NT2/D1 (cell line): ENCODE results near the gene ITGB4.
"Not testable (repeated sequence)": the region's sequence is repeated elsewhere in the genome, so short reads cannot be mapped to it uniquely, and the experiment has no call there.

Source experiments
- DNase-seq: peaks from one replicate; pipeline ENCODE4 v3.0.0-alpha.2; 2011; ENCODE audit warnings: low read depth, low spot score
- H3K27me3 ChIP-seq: 2 replicates; pipeline ENCODE4 v1.6.0; 2011; ENCODE audit warnings: mild to moderate bottlenecking; ENCODE audit not compliant: insufficient read length, insufficient read depth
- H3K36me3 ChIP-seq: 2 replicates; pipeline ENCODE4 v1.6.1; 2011; ENCODE audit warnings: mild to moderate bottlenecking, low read length, mixed read lengths; ENCODE audit not compliant: insufficient read depth, insufficient read length
- H3K4me1 ChIP-seq: 2 replicates; pipeline ENCODE4 v1.5.1; 2011; ENCODE audit not compliant: insufficient read depth, insufficient read length
- H3K4me3 ChIP-seq: 2 replicates; pipeline ENCODE4 v1.5.1; 2011; ENCODE audit warnings: low read depth; ENCODE audit not compliant: insufficient read length
- H3K9ac ChIP-seq: 2 replicates; pipeline ENCODE4 v1.6.0; 2011; ENCODE audit warnings: low read depth; ENCODE audit not compliant: insufficient read length
- H3K9me3 ChIP-seq: 2 replicates; pipeline ENCODE4 v1.5.1; 2011; ENCODE audit warnings: mild to moderate bottlenecking, low read length; ENCODE audit not compliant: insufficient read depth
- SUZ12 ChIP-seq: IDR thresholded peaks from 2 replicates; pipeline ENCODE4 v1.6.1; 2011; ENCODE audit not compliant: insufficient read length, insufficient read depth; ENCODE audit errors: extremely low read depth
- YY1 ChIP-seq: IDR thresholded peaks from 2 replicates; pipeline ENCODE4 v1.6.1; 2011; ENCODE audit not compliant: insufficient read length, insufficient read depth
- ZNF274 ChIP-seq: IDR thresholded peaks from 2 replicates; pipeline ENCODE4 v1.6.1; 2011; ENCODE audit warnings: mild to moderate bottlenecking, low read depth, low read length

ITGB4 gene

DNA sequence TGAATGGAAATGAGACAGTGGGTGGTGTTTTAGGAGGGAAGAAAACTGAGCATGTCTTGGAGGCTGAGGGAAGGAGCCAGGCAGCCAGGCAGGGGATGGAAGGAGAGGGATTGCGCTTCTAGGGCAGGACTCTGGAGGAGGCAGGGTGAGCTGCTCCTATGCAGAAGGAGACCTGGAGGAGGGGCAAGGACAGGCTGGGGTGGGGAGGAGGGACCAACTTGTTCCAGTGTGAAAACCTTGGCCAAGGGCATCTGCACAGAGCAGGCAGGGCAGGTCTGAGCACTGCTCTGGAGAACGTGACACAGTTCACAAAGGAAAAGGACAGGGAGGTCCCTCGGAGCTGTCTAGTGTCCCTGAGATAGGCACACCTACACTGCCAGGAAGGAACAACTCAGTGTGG, 38.2 kb downstream of the ITGB4 start:
- no peaks in the 10 kb centered on the region for H3K9me3 ChIP-seq
- TF ChIP-seq ZNF274 (no peak), YY1 (no peak), SUZ12 (no peak)
- peaks cover 18% of the 10 kb centered on the region for H3K36me3 ChIP-seq
- H3K4me1 ChIP-seq: peaks cover 32% of the 10 kb centered on the region
- H3K9ac ChIP-seq: peak overlapping the region; percentile 44
- H3K4me3 ChIP-seq: no peak overlapping the region
- DNase-seq: no peak
- H3K27me3 ChIP-seq: no peaks in the 10 kb centered on the region

DNA sequence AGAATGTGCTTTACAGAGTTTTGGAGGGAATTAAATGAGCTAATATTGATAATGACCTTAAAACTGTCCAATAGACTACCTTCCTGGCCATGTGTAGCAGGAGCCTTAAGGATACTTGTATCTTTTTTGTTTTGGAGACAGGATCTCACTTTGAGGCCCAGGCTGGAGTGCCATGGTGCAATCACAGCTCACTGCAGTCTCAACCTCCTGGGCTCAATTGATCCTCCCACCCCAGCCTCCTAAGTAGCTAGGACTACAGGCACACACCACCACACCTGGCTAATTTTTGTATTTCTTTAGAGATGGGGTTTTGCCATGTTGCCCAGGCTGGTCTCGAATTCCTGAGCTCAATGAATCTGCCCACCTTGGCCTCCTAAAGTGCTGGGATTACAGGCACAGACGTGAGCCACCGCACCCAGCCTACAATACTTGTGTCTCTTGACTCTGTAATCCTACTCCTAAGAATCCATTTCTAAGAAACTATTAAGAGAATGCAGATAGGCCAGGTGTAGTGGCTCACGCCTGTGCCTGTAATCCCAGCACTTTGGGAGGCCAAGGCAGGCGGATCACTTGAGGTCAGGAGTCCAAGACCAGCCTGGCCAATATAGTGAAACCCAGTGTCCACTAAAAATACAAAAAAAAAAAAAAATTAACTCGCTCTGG, 38.9 kb downstream of the ITGB4 start:
- Histone ChIP-seq H3K36me3 (peaks cover 18% of the 10 kb centered on the region), H3K9ac (peak overlapping the region; percentile 44), H3K4me1 (peaks cover 25% of the 10 kb centered on the region)
- not testable (repeated sequence) for H3K27me3 ChIP-seq, H3K4me3 ChIP-seq, H3K9me3 ChIP-seq, DNase-seq

DNA sequence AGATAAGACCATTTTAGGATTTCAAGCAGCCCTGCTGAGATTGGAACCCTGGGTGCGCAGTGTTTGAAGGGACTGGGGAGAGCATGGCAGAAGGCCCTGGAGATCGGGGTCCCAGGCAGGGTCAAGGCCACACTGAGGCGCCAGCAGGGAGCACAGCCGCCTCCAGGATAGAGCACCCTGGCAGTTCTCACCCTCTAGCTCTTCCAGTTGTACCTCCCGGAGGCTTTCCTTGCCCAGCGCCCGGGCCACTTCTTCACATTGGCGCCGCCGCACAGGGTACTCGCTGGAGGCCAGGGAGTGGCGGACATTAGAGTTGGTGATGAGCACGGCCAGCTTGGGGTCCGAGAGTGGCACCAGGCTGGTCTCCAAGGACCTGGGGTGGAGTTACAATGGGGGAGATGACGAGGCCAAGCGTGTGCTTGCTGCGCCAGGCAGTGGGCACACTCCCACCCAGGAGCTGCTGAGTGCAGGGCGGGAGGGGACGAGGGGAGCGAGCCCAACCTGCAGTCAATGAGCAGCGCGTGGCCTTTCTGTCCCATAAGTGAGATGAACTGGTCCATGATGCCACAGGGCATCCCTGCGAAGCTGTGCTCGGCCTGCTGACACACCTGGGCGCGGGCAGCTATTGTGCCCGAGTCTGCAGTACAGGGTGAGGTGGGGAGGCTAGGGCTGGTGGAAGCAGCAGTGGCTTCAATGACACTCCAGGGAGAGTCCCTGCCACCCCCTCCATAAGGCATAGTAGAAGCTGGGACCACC, 41.4 kb downstream of the ITGB4 start:
- Histone ChIP-seq H3K36me3 (peaks cover 17% of the 10 kb centered on the region), H3K4me1 (peaks cover 23% of the 10 kb centered on the region), H3K4me3 (no peak overlapping the region), H3K9me3 (no peaks in the 10 kb centered on the region), H3K9ac (no peak overlapping the region), H3K27me3 (no peaks in the 10 kb centered on the region)
- no peak for TF ChIP-seq YY1
- no peak for DNase-seq

DNA sequence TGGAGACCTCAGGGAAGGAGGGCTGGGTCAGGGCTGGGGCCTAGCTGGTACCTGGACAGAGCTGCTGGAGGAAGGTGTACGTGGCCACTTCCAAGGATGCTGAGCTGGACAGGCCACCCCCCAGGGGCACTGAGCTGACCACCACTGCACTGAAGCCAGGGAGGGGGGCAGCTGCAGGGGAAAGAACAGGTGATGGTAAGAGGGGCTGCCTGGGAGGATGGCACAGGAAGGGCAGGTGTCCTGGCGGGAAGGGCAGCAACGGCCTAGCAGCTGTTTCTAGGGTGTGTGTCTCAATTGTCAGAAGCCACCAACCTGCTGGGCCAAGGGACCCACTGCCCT, 42.0 kb downstream of the ITGB4 start:
- H3K9ac ChIP-seq: no peak overlapping the region
- peaks cover 13% of the 10 kb centered on the region for H3K36me3 ChIP-seq
- TF ChIP-seq YY1: no peak
- TF ChIP-seq ZNF274: no peak
- no peak for TF ChIP-seq SUZ12
- DNase-seq: no peak
- H3K4me1 ChIP-seq: peaks cover 22% of the 10 kb centered on the region
- H3K27me3 ChIP-seq: no peaks in the 10 kb centered on the region
- no peaks in the 10 kb centered on the region for H3K9me3 ChIP-seq
- H3K4me3 ChIP-seq: no peak overlapping the region

DNA sequence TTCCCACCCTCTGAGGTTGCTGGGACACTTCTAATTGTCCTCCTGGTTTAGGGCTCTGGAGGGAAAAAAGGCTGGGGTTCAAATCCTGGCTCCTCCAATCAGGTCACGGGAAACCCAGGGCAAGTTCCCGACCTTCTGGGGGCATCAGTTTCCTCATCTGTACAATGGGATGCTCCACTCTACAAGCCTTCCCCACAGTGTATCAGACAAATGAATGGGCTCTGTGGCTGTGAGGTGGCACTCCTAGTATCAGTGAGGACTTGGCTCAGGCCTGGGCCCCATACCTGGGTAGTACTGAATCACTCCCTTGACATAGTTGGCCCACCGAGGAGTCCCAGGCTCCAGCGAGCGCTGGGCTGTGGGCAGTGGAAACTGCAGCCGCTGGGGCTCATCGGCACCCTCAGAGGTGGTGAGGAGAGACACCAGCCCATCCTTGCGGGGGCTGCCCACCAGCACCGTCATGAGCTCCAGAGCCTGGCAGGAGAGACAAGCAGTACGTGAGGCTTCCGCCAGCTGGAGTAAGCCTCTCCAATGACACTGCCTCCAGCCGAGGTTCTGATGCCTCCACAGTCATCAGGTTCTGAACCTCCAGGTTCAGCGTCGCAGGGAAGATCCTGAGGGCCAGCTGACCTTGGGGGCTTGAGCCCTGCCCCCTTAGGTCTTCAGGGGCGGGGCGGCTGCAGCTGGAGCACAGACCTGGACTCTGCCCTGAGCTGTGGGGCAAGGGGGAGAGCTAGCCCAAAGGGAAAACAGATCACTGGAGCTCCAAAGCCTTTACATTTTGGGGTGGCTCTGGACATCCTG, 42.6 kb downstream of the ITGB4 start:
- peak overlapping the region; percentile 87 for H3K9ac ChIP-seq
- peaks cover 16% of the 10 kb centered on the region for H3K4me1 ChIP-seq
- no peaks in the 10 kb centered on the region for H3K27me3 ChIP-seq
- peak overlapping the region; percentile 77 for H3K4me3 ChIP-seq
- TF ChIP-seq ZNF274 (no peak), YY1 (no peak), SUZ12 (no peak)
- DNase-seq: no peak
- H3K36me3 ChIP-seq: peaks cover 13% of the 10 kb centered on the region
- H3K9me3 ChIP-seq: no peaks in the 10 kb centered on the region

DNA sequence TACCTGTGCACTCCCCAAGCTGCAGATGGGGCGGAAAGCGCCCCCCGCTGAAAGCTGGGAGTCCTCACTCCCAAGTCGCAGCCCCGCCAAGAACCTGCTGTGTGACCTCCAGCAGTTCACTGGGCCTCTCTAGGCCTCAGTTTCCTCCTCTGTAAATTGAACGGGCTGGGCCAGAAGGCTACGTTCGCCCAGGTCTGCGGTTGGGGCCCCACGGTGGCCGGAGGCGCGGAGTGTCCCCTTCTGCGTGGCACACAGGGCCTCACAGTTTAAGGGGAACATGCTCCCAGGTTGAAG, 43.1 kb downstream of the ITGB4 start:
- Histone ChIP-seq H3K27me3 (no peaks in the 10 kb centered on the region), H3K9ac (peak overlapping the region; percentile 87), H3K4me1 (peaks cover 15% of the 10 kb centered on the region), H3K36me3 (peaks cover 13% of the 10 kb centered on the region), H3K4me3 (peak overlapping the region; percentile 77), H3K9me3 (no peaks in the 10 kb centered on the region)
- TF ChIP-seq ZNF274 (no peak), SUZ12 (no peak), YY1 (no peak)
- DNase-seq: no peak

DNA sequence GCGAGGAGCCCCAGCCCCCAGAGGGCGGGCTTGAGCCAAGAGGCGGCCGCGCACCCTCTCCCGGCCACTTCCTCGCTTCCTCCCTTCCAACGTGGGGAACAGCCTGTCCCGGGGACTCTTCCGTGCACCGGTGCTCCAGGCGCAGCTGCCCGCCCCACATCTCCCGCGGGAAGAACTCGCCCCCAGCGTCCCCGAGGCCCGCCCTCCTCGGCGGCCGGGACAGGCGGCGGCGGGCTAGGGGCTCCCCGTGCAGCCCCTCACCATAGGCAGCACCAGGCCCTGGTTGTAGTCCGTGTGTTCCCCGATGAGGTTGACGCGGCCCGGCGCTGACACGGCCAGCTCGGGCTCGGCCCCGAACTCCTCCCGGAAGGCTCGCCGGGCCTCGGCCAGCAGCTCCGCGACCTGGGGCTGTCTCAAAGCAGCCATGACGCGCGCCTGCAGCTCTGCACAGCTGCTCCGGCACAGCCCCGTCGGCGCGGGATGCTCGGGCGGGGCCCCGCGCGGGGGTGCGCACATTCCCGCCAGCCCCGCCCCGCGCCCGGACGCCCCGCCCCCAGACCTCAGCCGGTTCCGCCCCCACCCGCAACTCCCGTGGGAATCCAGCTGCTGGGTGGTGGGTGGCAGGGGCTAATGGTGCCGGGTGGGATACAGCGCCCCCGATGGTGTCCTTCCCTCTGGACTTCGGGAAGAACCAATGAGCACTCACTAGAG, 43.6 kb downstream of the ITGB4 start, which contains the start of gene GALK1:
Gene GALK1 (minus strand): TSS at position 482 of the 711 bp plus-strand sequence. CDS start 56 bp downstream, at position 426.
- TF ChIP-seq SUZ12 (no peak), YY1 (no peak), ZNF274 (no peak)
- Histone ChIP-seq H3K4me1 (peaks cover 10% of the 10 kb centered on the region), H3K9me3 (no peaks in the 10 kb centered on the region), H3K36me3 (peaks cover 10% of the 10 kb centered on the region), H3K9ac (peak within 1 kb of the TSS; percentile 87), H3K27me3 (no peaks in the 10 kb centered on the region), H3K4me3 (peak within 1 kb of the TSS; percentile 77)
- no peak for DNase-seq
